Vagina (tissue), 2 donors: ENCODE measurements around the gene CPOX. TPM values are rescaled to one million over a fixed set of nuclear protein-coding genes. Genes with fewer than 3 reads are reported as not detected.
A peak's percentile ranks its signal among the peaks of the same experiment; 100 is the strongest.

Source experiments
- DNase-seq, 2 donors: peaks; one replicate each; pipeline ENCODE4 v3.0.0-alpha.2; 2017; ENCODE audit errors: extremely low spot score in 2 of 2
- H3K27ac ChIP-seq: fragments of 200-600 bp; sonication (generic); one replicate; pipeline ENCODE4 v1.5.1; 2019
- H3K27me3 ChIP-seq: fragments of 200-600 bp; sonication (generic); one replicate; pipeline ENCODE4 v1.5.1; 2019
- H3K36me3 ChIP-seq, 2 donors: fragments of 200-600 bp; sonication (generic); one replicate each; pipeline ENCODE4 v1.5.1; 2017 to 2019
- H3K4me1 ChIP-seq: fragments of 200-600 bp; sonication (generic); one replicate; pipeline ENCODE4 v1.5.1; 2019
- H3K4me3 ChIP-seq, 2 donors: fragments of 200-600 bp; sonication (generic); 1 replicate in 1 of 2; 2 replicates in 1 of 2; pipeline ENCODE4 v1.5.1; 2016 to 2019
- H3K9me3 ChIP-seq: fragments of 200-600 bp; sonication (generic); one replicate; pipeline ENCODE4 v1.5.1; 2019
- CTCF ChIP-seq, 3 experiments: fragments of 450-650 bp in 2 of 3; fragments of 200-600 bp in 1 of 3; sonication (generic) in 1 of 3; IDR thresholded peaks; one replicate each; pipeline ENCODE4 v1.5.1; 2017 to 2019; ENCODE audit warnings: antibody characterized with exemption in 3 of 3, mild to moderate bottlenecking in 2 of 3, moderate library complexity in 2 of 3
- POLR2A ChIP-seq, 2 donors: fragments of 450-650 bp; IDR thresholded peaks; one replicate each; pipeline ENCODE4 v1.6.1; 2017; ENCODE audit warnings: antibody characterized with exemption in 2 of 2, mild to moderate bottlenecking in 2 of 2, moderate library complexity in 2 of 2
- POLR2AphosphoS5 ChIP-seq, 2 donors: sonication (generic); formaldehyde crosslinking; IDR thresholded peaks; one replicate each; pipeline ENCODE4 v1.9.0; 2017; ENCODE audit warnings: antibody characterized with exemption in 2 of 2, mild to moderate bottlenecking in 2 of 2, low read depth in 1 of 2; ENCODE audit not compliant: insufficient read depth in 1 of 2
- intact Hi-C: fragments of 100-400 bp; cut with DNase I; formaldehyde crosslinking; loops from one replicate; pipeline ENCODE4 v1.15.1; 2023
- total RNA-seq: library from RNA; depleted of rRNA; stranded (reverse); fragments of >200 nt; gene quantifications from one replicate; pipeline ENCODE4 v1.2.3, GENCODE V29; 2016

CPOX gene
- total RNA-seq, 1 donor from 2014 or later, result 21.4 TPM

GRCh38 chr3:98532709-98533571 is 60.5 kb downstream of the CPOX start:
- Histone ChIP-seq H3K27me3 (no peaks in the 10 kb centered on the region), H3K36me3 (no peaks in the 10 kb centered on the region), H3K4me1 (no peaks in the 10 kb centered on the region), H3K4me3 (peak overlapping the region in 1 of 2 donors; percentile 19), H3K27ac (no peak overlapping the region), H3K9me3 (no peaks in the 10 kb centered on the region)
- TF ChIP-seq CTCF (IDR thresholded peaks at IDR 0.05) (no peak), POLR2A (IDR thresholded peaks at IDR 0.05) (no peak), POLR2AphosphoS5 (IDR thresholded peaks at IDR 0.05; ENCODE audit: insufficient read depth in 1 of 2, low read depth in 1 of 2) (no peak)
- intact Hi-C loops, result no loop called here
- DNase-seq, result no peak

GRCh38 chr3:98532275-98532637 is 61.2 kb downstream of the CPOX start:
- intact Hi-C loops, result no loop called here
- Histone ChIP-seq H3K4me3 (peak overlapping the region in 1 of 2 donors; percentile 19), H3K27ac (no peak overlapping the region), H3K36me3 (no peaks in the 10 kb centered on the region), H3K9me3 (no peaks in the 10 kb centered on the region), H3K27me3 (no peaks in the 10 kb centered on the region), H3K4me1 (no peaks in the 10 kb centered on the region)
- TF ChIP-seq POLR2A (IDR thresholded peaks at IDR 0.05) (no peak), POLR2AphosphoS5 (IDR thresholded peaks at IDR 0.05; ENCODE audit: insufficient read depth in 1 of 2, low read depth in 1 of 2) (no peak)
- DNase-seq, result no peak

GRCh38 chr3:98531622-98532274 is 61.7 kb downstream of the CPOX start, which contains the start of gene GPR15:
Gene GPR15 (plus strand): TSS chr3:98531978. CDS start chr3:98532034, 56 bp downstream.
- DNase-seq, result no peak
- Histone ChIP-seq H3K27ac (no peak within 1 kb of the TSS), H3K27me3 (no peaks in the 10 kb centered on the region), H3K4me1 (no peaks in the 10 kb centered on the region), H3K36me3 (no peaks in the 10 kb centered on the region), H3K4me3 (peak within 1 kb of the TSS in 1 of 2 donors; percentile 19), H3K9me3 (no peaks in the 10 kb centered on the region)
- intact Hi-C loops, result no loop called here
- no peak for TF ChIP-seq POLR2A (IDR thresholded peaks at IDR 0.05)
- no peak for TF ChIP-seq CTCF (IDR thresholded peaks at IDR 0.05)
- TF ChIP-seq POLR2AphosphoS5 (IDR thresholded peaks at IDR 0.05; ENCODE audit: insufficient read depth in 1 of 2, low read depth in 1 of 2), result no peak

GRCh38 chr3:98530676-98531075 is 62.7 kb downstream of the CPOX start:
- intact Hi-C loops, result no loop called here
- DNase-seq, result no peak
- no peak for TF ChIP-seq POLR2AphosphoS5 (IDR thresholded peaks at IDR 0.05; ENCODE audit: insufficient read depth in 1 of 2, low read depth in 1 of 2)
- TF ChIP-seq CTCF (IDR thresholded peaks at IDR 0.05), result no peak
- no peak for TF ChIP-seq POLR2A (IDR thresholded peaks at IDR 0.05)
- Histone ChIP-seq H3K4me3 (no peak overlapping the region), H3K4me1 (no peaks in the 10 kb centered on the region), H3K9me3 (no peaks in the 10 kb centered on the region), H3K27me3 (no peaks in the 10 kb centered on the region), H3K36me3 (no peaks in the 10 kb centered on the region), H3K27ac (no peak overlapping the region)

- no peak for TF ChIP-seq POLR2AphosphoS5 (IDR thresholded peaks at IDR 0.05; ENCODE audit: insufficient read depth in 1 of 2, low read depth in 1 of 2)
- TF ChIP-seq POLR2A (IDR thresholded peaks at IDR 0.05), result no peak
- no peak for TF ChIP-seq CTCF (IDR thresholded peaks at IDR 0.05)
- no peak for DNase-seq
- Histone ChIP-seq H3K27me3 (no peaks in the 10 kb centered on the region), H3K4me3 (no peak overlapping the region), H3K36me3 (no peaks in the 10 kb centered on the region), H3K27ac (no peak overlapping the region), H3K4me1 (no peaks in the 10 kb centered on the region), H3K9me3 (no peaks in the 10 kb centered on the region)
- intact Hi-C loops, result loop anchor here (5.0 kb wide), 1 partner anchor 62 kb away; the partner anchor contains the start of gene CPOX
These were observed 63.5 kb downstream of the CPOX start for GRCh38 chr3:98529856-98530459.
